Keratinocyte (primary cell): ENCODE measurements around the gene IL1RAPL2. TPM values are rescaled to one million over a fixed set of nuclear protein-coding genes. Genes with fewer than 3 reads are reported as not detected.

Experiments
- DNase-seq: peaks from one replicate; pipeline ENCODE4 v3.0.0-alpha.2; 2011; ENCODE audit warnings: low read depth, missing footprints, low spot score
- FAIRE-seq: peaks from 2 replicates; lab custom pipeline; 2011; peaks lifted over from hg19 to GRCh38; lab: Jason Lieb, UNC
- H2AFZ ChIP-seq: 2 replicates; pipeline ENCODE4 v1.6.0; 2012; ENCODE audit warnings: low read length, control low read depth, inconsistent platforms; ENCODE audit not compliant: control insufficient read depth
- H3K27ac ChIP-seq: 2 replicates; pipeline ENCODE4 v1.5.1; 2011; ENCODE audit warnings: low read length; ENCODE audit not compliant: control insufficient read depth, insufficient read depth
- H3K27me3 ChIP-seq: 3 replicates; pipeline ENCODE4 v1.6.0; 2011; ENCODE audit warnings: low read length; ENCODE audit not compliant: control insufficient read depth, insufficient read depth; ENCODE audit errors: extremely low read depth
- H3K36me3 ChIP-seq, 2 experiments: 2 replicates in 1 of 2; 3 replicates in 1 of 2; pipeline ENCODE4 v1.5.1; 2011; ENCODE audit warnings: low read length in 2 of 2, mild to moderate bottlenecking in 1 of 2; ENCODE audit not compliant: control insufficient read depth in 2 of 2, insufficient read depth in 2 of 2; ENCODE audit errors: extremely low read depth in 1 of 2
- H3K4me1 ChIP-seq: 3 replicates; pipeline ENCODE4 v1.5.1; 2011; ENCODE audit warnings: low read length; ENCODE audit not compliant: control insufficient read depth, insufficient read depth; ENCODE audit errors: extremely low read depth
- H3K4me2 ChIP-seq: 3 replicates; pipeline ENCODE4 v1.6.0; 2011; ENCODE audit warnings: low read depth, low read length; ENCODE audit not compliant: control insufficient read depth, insufficient read depth; ENCODE audit errors: extremely low read depth
- H3K4me3 ChIP-seq, 3 experiments: fragments of 200-600 bp in 1 of 3; sonication (generic) in 1 of 3; 2 replicates in 2 of 3; 3 replicates in 1 of 3; pipeline ENCODE4 v1.5.1; 2011 to 2016; ENCODE audit warnings: low read length in 3 of 3, mild to moderate bottlenecking in 3 of 3, control low read depth in 2 of 3, inconsistent platforms in 1 of 3, low read depth in 1 of 3, mixed read lengths in 1 of 3, mixed run types in 1 of 3, moderate library complexity in 1 of 3; ENCODE audit not compliant: control insufficient read depth in 2 of 3, insufficient read depth in 2 of 3; ENCODE audit errors: extremely low read depth in 1 of 3
- H3K79me2 ChIP-seq: 2 replicates; pipeline ENCODE4 v1.6.0; 2012; ENCODE audit warnings: low read length; ENCODE audit not compliant: control insufficient read depth, insufficient read depth
- H3K9ac ChIP-seq: 3 replicates; pipeline ENCODE4 v1.6.0; 2011; ENCODE audit warnings: low read length; ENCODE audit not compliant: control insufficient read depth, insufficient read depth; ENCODE audit errors: extremely low read depth
- H3K9me1 ChIP-seq: 3 replicates; pipeline ENCODE4 v1.6.0; 2011; ENCODE audit warnings: low read length; ENCODE audit not compliant: control insufficient read depth, insufficient read depth; ENCODE audit errors: extremely low read depth
- H3K9me3 ChIP-seq: 2 replicates; pipeline ENCODE4 v1.5.1; 2012; ENCODE audit warnings: low read depth, low read length; ENCODE audit not compliant: control insufficient read depth
- H4K20me1 ChIP-seq: 3 replicates; pipeline ENCODE4 v1.6.0; 2011; ENCODE audit warnings: low read length; ENCODE audit not compliant: control insufficient read depth, insufficient read depth; ENCODE audit errors: extremely low read depth
- EZH2 ChIP-seq: IDR thresholded peaks from one replicate; pipeline ENCODE4 v1.6.1; 2012; ENCODE audit warnings: inconsistent platforms, mild to moderate bottlenecking, low read length, moderate library complexity
- dilution Hi-C: fragments of 300-500 bp; cut with MboI; formaldehyde crosslinking; loops from one replicate; pipeline ENCODE4 v1.7.0; 2020; ENCODE audit warnings: low sequenced_read_pairs; ENCODE audit not compliant: extremely low pct_ligation_motif_present
- polyA plus RNA-seq, 5 experiments: library from polyadenylated mRNA; depleted of rRNA in 3 of 5; stranded (reverse) in 3 of 5; stranded (forward) in 1 of 5; unstranded in 1 of 5; fragments of >200 nt; gene quantifications; 1 replicate in 1 of 5; 2 replicates in 3 of 5; 3 replicates in 1 of 5; pipeline versions ENCODE4 v1.2.1 to v1.2.3, GENCODE V29; 2011 to 2012; ENCODE audit warnings: missing spikeins in 2 of 5, low read depth in 1 of 5, low replicate concordance in 1 of 5
- TF ChIP-seq, protein P1 (sequence below), 3 experiments: IDR thresholded peaks in 1 of 3; conservative IDR thresholded peaks in 1 of 3; optimal IDR thresholded peaks in 1 of 3; 2 replicates in 2 of 3; 3 replicates in 1 of 3; pipeline versions ENCODE3 to v1.5.1; 2011; ENCODE audit warnings: low read length in 3 of 3, mild to moderate bottlenecking in 3 of 3, moderate library complexity in 2 of 3, control low read depth in 1 of 3, inconsistent platforms in 1 of 3; ENCODE audit not compliant: insufficient read depth in 2 of 3; ENCODE audit errors: extremely low read depth in 1 of 3

Gene IL1RAPL2
- polyA plus RNA-seq, 1 donor (not counting 4 experiments of a cell fraction or from before 2014, with no cell fraction given) = 0.24 TPM

DNA sequence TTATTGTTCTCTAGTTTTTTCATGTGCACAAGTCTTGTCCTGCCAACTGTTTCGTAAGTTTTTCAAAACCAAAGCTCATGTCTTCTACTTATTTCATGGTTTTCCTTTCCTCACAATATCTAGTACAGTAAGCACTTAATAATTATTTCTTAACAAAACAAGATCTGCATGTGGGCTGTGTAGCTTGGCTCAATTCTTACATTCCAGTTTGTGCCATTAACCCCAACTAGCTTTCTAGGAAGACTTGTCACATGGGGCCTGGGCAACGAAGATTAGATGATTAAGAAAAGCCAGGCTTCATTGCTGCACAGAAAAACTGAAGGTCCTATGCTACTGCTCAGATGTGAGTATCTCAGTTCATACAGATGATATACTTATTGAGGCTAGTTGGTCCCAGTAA, 809.8 kb downstream of the IL1RAPL2 start:
- no peaks in the 10 kb centered on the region for H3K27me3 ChIP-seq
- no peaks in the 10 kb centered on the region for H4K20me1 ChIP-seq
- H3K9ac ChIP-seq = no peak overlapping the region
- FAIRE-seq (no peak), DNase-seq (no peak)
- H3K4me1 ChIP-seq = peaks cover 3% of the 10 kb centered on the region
- dilution Hi-C loops = no loop called here
- no peak overlapping the region for H3K4me2 ChIP-seq
- H3K4me3 ChIP-seq = no peak overlapping the region
- H3K9me3 ChIP-seq = no peaks in the 10 kb centered on the region
- H2AFZ ChIP-seq = no peak overlapping the region
- no peaks in the 10 kb centered on the region for H3K36me3 ChIP-seq
- no peak for TF ChIP-seq EZH2
- TF ChIP-seq, protein P1, sequence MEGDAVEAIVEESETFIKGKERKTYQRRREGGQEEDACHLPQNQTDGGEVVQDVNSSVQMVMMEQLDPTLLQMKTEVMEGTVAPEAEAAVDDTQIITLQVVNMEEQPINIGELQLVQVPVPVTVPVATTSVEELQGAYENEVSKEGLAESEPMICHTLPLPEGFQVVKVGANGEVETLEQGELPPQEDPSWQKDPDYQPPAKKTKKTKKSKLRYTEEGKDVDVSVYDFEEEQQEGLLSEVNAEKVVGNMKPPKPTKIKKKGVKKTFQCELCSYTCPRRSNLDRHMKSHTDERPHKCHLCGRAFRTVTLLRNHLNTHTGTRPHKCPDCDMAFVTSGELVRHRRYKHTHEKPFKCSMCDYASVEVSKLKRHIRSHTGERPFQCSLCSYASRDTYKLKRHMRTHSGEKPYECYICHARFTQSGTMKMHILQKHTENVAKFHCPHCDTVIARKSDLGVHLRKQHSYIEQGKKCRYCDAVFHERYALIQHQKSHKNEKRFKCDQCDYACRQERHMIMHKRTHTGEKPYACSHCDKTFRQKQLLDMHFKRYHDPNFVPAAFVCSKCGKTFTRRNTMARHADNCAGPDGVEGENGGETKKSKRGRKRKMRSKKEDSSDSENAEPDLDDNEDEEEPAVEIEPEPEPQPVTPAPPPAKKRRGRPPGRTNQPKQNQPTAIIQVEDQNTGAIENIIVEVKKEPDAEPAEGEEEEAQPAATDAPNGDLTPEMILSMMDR (optimal IDR thresholded peaks at IDR 0.05 in 1 of 3, IDR thresholded peaks at IDR 0.05 in 1 of 3, conservative IDR thresholded peaks at IDR 0.05 in 1 of 3; ENCODE audit: extremely low read depth in 1 of 3, insufficient read depth in 2 of 3, low read length in 3 of 3) = no peak
- H3K9me1 ChIP-seq = no peaks in the 10 kb centered on the region
- H3K79me2 ChIP-seq = no peaks in the 10 kb centered on the region
- no peak overlapping the region for H3K27ac ChIP-seq

DNA sequence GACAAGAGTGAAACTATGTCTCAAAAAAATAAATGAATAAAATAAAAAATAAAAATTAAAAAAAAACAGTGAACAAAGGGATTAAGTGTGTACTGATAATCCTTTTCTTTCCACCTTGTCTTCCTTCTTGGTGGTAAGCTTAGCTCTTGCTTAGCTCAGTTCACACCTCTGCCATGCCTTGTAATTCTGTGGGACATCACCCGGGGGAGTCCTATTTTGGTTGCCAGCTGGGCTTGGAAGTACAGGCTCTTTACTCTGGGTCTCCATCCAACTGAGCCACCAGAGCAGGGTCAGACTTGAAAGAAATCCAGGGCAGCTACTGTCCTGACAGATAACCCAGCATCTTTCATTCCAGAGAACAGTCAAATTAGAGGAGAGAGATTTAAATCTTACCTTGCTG, 858.7 kb downstream of the IL1RAPL2 start:
- FAIRE-seq (no peak), DNase-seq (no peak)
- no peaks in the 10 kb centered on the region for H3K9me3 ChIP-seq
- no peaks in the 10 kb centered on the region for H3K36me3 ChIP-seq
- no peak overlapping the region for H3K4me2 ChIP-seq
- no peak overlapping the region for H2AFZ ChIP-seq
- no peak overlapping the region for H3K4me3 ChIP-seq
- H4K20me1 ChIP-seq = no peaks in the 10 kb centered on the region
- H3K9ac ChIP-seq = no peak overlapping the region
- no peaks in the 10 kb centered on the region for H3K27me3 ChIP-seq
- H3K4me1 ChIP-seq = no peaks in the 10 kb centered on the region
- H3K27ac ChIP-seq = no peak overlapping the region
- TF ChIP-seq, protein P1 (optimal IDR thresholded peaks at IDR 0.05 in 1 of 3, IDR thresholded peaks at IDR 0.05 in 1 of 3, conservative IDR thresholded peaks at IDR 0.05 in 1 of 3; ENCODE audit: extremely low read depth in 1 of 3, insufficient read depth in 2 of 3, low read length in 3 of 3) = no peak
- TF ChIP-seq EZH2 = no peak
- H3K9me1 ChIP-seq = no peaks in the 10 kb centered on the region
- dilution Hi-C loops = no loop called here
- no peaks in the 10 kb centered on the region for H3K79me2 ChIP-seq
